Occipital lobe (tissue), 2 donors: ENCODE measurements around the gene EME2. TPM values are rescaled to one million over a fixed set of nuclear protein-coding genes. Genes with fewer than 3 reads are reported as not detected.

ENCODE experiments used
- DNase-seq: peaks from one replicate; lab custom pipeline; 2025; lab: John Stamatoyannopoulos, UW
- total RNA-seq: library from RNA; depleted of rRNA; stranded (reverse); fragments of >200 nt; gene quantifications from one replicate; pipeline ENCODE4 v1.2.3, GENCODE V29; 2014

EME2 gene
- total RNA-seq, 1 donor from 2014 or later = 6.9 TPM

DNA sequence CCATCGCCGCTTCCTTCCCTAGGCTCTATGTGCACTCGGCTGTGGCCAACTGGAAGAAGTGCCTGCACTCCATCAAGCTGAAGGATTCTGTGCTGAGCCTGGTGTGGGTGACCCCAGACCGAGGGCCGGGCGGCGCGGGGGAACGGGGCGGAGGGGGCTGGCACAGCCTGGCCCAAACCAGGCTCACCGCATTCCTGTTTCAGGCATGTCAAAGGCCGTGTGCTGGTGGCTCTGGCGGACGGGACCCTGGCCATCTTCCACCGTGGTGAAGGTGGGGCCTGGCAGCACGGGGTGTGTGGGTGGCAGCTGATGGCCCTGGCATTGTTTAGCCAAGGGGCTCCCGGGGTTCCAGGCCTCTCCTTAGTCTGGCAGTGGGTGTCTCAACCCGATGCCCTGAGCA is 5.9 kb upstream of the EME2 start:
- DNase-seq = no peak

DNA sequence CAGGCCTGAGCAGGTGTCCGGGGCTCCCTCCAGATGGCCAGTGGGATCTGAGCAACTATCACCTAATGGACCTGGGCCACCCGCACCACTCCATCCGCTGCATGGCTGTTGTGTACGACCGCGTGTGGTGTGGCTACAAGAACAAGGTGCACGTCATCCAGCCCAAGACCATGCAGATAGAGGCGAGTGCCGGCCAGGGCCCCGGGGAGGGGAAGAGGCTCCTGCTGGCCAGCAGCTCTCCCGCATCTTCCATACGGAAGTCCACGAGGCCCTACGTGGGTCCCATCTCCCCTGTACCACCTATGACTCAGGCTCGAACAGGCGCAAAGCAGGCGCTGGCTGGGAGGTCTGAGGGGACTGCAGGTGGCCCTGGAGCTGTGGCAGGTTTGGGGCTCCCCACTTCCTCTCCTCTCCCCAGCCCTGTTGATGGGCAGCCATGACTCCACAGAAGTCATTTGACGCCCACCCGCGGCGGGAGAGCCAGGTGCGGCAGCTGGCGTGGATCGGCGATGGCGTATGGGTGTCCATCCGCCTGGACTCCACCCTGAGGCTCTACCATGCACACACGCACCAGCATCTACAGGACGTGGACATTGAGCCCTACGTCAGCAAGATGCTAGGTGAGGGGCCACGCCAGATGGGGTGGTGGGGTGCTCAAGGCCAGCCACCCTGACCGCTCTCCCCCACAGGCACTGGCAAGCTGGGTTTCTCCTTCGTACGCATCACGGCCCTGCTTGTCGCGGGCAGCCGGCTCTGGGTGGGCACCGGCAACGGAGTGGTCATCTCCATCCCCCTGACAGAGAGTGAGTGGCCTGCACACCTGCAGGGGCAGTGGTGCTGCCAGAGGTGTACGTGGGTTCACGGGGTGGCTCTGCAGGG is 5.3 kb upstream of the EME2 start:
- no peak for DNase-seq

- no peak for DNase-seq
These were observed 4.4 kb upstream of the EME2 start for GRCh38 chr16:1768061-1768766.

GRCh38 chr16:1768767-1769401 is 3.7 kb upstream of the EME2 start:
- DNase-seq = no peak

- no peak for DNase-seq
These were observed 3.0 kb upstream of the EME2 start for GRCh38 chr16:1769402-1770300.

DNA sequence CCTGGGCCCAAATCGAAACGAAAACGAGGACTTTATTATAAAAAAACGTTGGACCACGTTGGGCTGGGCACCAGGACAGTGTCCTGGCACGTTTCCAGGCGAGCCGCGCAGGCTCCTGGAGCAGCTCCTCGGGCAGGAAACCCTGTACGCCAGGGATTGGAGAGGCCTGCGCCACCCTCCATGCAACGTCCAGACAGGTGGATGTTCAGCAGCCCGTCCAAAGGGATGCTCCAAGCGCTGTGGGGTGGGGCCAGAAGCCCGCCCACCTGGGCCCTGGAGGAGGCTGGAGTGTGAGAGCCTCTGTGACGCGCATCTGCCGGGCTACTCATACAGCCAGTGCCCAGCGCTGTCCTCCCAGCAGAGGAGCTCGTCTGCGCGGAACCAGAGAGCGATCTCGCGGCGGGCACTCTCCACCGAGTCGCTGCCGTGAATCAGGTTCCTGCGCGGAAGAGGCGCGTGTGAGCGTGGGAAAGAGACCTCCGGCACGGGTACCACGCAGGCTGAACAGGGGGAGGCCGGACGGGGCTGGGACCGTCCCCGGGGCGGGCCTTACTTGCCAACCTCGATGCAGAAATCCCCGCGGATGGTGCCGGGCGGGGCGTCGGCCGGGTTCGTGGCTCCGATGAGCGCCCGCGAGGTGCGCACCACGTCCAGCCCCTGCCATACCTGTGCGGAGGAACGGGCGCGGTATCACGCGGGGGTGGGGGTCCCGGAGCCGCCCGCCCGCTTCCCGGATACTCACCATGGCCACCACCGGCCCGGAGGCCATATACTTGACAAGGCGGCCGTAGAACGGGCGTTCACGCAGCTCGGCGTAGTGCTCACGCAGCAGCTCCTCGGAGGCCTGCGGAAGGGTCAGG is 2.1 kb upstream of the EME2 start:
- DNase-seq = peak; percentile 59

DNA sequence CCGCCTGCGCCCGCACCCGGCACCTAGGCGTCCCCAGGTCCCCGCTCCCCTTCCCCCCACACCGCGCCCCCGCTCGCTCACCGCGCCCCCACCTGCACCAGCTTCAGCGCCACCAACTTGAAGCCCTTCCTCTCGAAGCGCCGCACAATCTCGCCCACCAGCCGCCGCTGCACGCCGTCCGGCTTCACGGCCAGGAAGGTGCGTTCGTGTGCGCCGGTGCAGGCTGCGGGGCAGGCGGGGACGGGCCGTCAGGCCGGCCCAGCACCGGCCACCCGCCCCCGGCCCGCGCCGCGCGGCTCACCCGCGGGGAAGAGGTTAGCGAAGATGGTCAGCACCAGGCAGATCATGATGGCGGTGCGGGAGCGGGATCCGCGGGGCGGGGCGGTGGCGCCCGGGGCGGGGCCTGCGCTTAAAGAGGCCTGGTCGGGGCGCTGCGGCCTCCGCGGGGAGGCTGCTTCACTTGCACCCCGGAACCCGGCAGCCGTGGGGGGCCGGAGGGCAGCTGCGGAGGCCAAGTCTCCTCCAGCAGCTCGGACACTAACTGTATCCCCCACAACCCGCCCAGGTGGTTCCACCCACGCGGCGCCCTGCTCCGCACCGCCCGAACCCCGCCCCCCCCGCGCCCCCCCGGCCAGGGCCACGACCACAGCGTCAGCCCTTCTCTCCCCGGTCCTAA is 1.3 kb upstream of the EME2 start, which contains the start of gene NME3:
Gene NME3, minus strand, starts transcription at position 356 of the 676 bp plus-strand sequence. Its CDS starts 9 bp downstream, at position 347.
- peak; percentile 43 for DNase-seq

DNA sequence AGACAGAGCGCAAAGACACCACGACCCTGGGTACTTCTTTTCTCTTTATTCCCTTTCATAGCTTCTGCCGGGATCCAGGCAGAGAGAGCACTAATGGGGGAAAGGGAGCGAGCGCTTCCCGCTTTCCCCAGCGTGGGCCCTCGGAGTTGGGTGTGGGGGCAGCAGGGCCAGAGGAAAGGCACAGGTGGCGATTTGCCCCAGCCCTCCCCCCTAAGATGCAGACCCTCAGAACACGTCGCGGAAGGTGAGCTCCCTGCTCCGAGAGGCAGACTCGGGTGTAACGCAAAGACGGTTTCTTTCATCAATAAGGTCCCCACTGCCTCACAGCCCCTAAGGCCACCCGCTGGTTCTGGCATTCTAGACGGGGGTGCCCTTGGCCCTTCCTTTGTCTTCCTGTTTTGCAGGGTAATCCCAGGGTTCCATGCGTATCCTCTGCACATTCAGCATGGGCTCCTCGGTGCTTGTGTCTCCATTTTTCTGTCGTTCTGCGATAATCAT is 697 bp upstream of the EME2 start:
- DNase-seq = no peak

DNA sequence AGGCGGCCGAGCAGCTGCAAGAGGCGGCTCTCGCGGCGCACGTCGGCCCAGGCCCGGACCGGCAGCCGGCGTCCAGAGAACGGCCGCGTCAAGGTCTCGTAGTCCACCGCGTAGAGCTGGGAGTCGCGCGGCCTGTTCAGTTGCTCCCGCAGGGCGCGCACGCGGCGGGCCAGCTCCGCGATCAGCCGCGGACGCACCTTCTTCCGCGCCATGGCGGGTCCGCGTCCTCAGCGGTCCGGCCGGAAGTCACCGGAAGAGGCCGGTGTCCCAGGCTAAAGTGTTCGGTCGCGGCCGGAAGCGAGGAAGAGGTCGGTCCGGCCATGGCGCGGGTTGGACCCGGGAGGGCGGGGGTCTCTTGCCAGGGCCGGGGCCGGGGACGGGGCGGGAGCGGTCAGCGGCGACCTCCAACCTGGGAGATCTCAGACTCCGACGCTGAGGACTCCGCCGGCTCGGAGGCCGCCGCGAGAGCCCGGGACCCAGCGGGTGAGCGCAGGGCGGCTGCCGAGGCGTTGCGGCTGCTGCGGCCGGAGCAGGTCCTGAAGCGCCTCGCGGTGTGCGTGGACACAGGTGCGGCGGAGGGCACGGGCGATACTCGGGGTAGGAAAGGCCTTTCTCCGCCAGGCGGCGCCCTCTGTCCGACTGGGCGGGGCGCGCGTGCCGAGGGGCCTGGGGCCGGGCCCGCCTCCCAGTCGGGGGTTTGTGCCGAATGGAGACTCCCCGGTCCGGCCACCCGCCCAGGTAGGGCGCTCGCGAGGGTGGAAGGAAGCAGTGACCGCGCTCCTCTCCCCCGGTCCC is 495 bp downstream of the EME2 start, which contains the start of gene MRPS34:
Gene MRPS34, minus strand, starts transcription at position 227 of the 795 bp plus-strand sequence. Its CDS starts 15 bp downstream, at position 212.
- peak; percentile 71 for DNase-seq

DNA sequence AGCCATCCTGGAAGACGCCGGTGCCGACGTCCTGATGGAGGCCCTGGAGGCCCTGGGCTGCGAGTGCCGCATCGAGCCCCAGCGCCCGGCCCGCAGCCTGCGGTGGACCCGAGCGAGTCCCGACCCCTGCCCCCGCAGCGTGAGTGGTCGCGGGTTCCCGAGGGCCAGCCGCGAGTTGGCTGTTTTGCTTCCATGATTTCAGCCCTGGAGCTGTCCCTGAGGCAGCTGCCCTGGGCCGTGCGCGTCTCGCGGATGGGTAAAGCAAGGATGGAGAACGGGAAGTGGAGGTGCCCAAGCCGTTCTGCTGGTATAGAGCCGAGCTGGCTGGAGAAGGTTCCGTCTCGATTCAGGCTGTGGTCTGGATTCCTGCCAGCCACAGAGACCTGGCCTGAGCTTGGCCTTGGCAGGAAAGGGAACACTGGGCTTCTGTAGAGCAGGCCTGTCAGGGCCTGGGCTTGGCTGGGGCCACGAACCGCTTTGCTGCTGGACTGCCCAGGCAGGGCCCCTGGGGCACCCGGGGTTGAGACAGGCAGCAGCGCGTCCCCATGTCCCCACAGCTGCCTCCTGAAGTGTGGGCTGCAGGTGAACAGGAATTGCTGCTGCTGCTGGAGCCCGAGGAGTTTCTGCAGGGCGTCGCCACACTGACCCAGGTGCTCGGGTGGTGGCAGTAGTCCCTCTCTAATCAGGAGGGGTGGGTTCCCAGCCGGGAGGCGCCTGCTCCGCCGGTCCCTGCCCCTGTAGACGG is 1.3 kb downstream of the EME2 start:
- DNase-seq = no peak

GRCh38 chr16:1774448-1774780 is 1.8 kb downstream of the EME2 start:
- DNase-seq = no peak

GRCh38 chr16:1775006-1775845 is 2.6 kb downstream of the EME2 start:
- no peak for DNase-seq

- DNase-seq = no peak
These were observed 3.4 kb downstream of the EME2 start for GRCh38 chr16:1775846-1776671.

DNA sequence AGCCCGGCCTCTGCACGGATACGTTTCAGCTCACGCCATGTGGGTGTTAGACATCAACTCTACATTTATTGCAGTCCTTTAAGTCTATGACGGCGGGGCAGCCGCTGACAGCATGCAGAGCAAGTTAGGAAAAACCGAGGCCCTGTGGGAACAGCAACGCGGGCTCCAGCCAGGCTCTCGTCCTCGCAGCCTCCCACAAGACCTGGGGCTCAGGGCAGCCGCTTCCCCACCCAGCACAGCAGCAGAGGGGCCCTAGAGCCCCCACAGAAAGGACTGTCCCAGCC is 4.0 kb downstream of the EME2 start:
- DNase-seq = no peak

GRCh38 chr16:1776991-1777374 is 4.4 kb downstream of the EME2 start:
- DNase-seq = no peak
